Measurements from ENCODE around the gene DIPK1A.

Gene DIPK1A

GRCh38 chr1:92998821-92999220 lies 37.6 kb upstream of the DIPK1A start (continued):
- TF ChIP-seq ZNF645 (tag by site-specific recombination; IDR thresholded peaks at IDR 0.05), result no peak
- TF ChIP-seq HOXA7 (CRISPR knock-in tag; IDR thresholded peaks at IDR 0.05; ENCODE audit: borderline replicate concordance), result no peak
- no peak for TF ChIP-seq ATF2 (tag by site-specific recombination; IDR thresholded peaks at IDR 0.05; ENCODE audit: low read depth)
- no peak for TF ChIP-seq ZBTB11 (tag by site-specific recombination; conservative IDR thresholded peaks at IDR 0.05; ENCODE audit: low read depth)
- no peak for TF ChIP-seq ZNF544 (tag by site-specific recombination; IDR thresholded peaks at IDR 0.05)
- no peak for TF ChIP-seq ZNF560 (tag by site-specific recombination; IDR thresholded peaks at IDR 0.05; ENCODE audit: borderline replicate concordance)
- TF ChIP-seq ZNF362 (tag by site-specific recombination; IDR thresholded peaks at IDR 0.05), result no peak
- no peak for TF ChIP-seq ZNF132 (tag by site-specific recombination; IDR thresholded peaks at IDR 0.05; ENCODE audit: borderline replicate concordance)
- no peak for TF ChIP-seq ZNF521 (tag by site-specific recombination; IDR thresholded peaks at IDR 0.05)
- no peak for TF ChIP-seq ZNF548 (tag by site-specific recombination; IDR thresholded peaks at IDR 0.05)
- no peak for TF ChIP-seq ZNF354C (tag by site-specific recombination; IDR thresholded peaks at IDR 0.05; ENCODE audit: borderline replicate concordance, low read depth)
- no peak for TF ChIP-seq ZNF561 (tag by site-specific recombination; IDR thresholded peaks at IDR 0.05; ENCODE audit: borderline replicate concordance)

DNA sequence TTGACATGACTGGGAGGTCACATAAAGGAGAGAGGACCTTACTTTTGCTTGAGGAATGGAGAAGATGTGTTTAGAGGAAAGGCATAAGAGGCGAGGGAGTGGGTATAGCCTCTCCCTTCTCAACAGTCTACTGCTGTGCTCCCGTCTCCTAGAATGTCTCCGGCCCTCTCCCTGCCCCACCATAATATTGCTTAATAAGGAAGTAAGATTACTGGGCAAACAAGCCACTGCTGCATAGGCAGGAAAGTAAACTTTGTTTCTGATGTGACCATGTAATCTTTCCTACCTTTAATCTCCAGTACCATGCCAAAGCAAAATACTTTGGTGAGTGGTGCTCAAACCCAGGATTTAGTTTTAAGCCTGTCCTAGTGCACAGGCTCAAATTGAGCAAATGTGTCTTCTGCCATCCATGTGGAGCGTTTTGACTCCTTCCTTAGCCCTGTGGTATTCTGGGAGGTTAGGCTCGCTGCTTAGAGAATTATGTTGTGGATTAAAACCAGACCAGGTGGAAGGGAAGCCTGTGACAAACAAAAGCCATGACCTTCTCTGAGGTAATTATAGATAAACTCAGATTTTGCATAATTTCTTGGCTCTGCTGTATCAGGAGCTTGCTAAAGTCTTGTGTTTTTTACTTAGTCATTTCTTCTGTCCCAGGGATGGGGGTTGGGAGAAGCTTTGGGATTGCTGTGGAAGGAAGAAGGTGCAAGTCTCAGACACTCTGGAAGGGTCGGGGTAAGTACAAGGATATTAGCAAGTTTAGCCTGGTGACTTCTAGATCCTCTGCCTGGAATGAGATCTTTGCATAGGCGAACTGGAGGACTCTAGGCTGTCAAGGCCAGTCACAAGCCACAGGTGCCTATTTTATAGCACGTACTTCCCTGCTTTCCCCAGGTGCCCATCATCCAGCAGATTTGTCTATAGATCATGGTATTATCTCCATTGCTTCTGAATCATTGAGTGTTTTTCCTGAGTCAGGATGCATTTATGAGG lies 34.5 kb upstream of the DIPK1A start:
- ChIA-PET CTCF (interaction anchor here (0.6 to 3.8 kb wide), 13 partner anchors 10 to 1795 kb away, joined by 3 to 216 read pairs (median 6); partner anchors contain the start of gene DIPK1A), POLR2A (no interaction called here)
- TF ChIP-seq ZNF837 (tag by site-specific recombination; IDR thresholded peaks at IDR 0.05) (no peak), GLI2 (tag by site-specific recombination; IDR thresholded peaks at IDR 0.05; ENCODE audit: borderline replicate concordance, low read depth) (no peak), SCRT2 (tag by site-specific recombination; IDR thresholded peaks at IDR 0.05) (peak; percentile 42; the same call in 1 of the 2 replicates), ZNF26 (tag by site-specific recombination; IDR thresholded peaks at IDR 0.05) (no peak)
- TF ChIP-seq, protein P1, sequence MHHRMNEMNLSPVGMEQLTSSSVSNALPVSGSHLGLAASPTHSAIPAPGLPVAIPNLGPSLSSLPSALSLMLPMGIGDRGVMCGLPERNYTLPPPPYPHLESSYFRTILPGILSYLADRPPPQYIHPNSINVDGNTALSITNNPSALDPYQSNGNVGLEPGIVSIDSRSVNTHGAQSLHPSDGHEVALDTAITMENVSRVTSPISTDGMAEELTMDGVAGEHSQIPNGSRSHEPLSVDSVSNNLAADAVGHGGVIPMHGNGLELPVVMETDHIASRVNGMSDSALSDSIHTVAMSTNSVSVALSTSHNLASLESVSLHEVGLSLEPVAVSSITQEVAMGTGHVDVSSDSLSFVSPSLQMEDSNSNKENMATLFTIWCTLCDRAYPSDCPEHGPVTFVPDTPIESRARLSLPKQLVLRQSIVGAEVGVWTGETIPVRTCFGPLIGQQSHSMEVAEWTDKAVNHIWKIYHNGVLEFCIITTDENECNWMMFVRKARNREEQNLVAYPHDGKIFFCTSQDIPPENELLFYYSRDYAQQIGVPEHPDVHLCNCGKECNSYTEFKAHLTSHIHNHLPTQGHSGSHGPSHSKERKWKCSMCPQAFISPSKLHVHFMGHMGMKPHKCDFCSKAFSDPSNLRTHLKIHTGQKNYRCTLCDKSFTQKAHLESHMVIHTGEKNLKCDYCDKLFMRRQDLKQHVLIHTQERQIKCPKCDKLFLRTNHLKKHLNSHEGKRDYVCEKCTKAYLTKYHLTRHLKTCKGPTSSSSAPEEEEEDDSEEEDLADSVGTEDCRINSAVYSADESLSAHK (tag by site-specific recombination; IDR thresholded peaks at IDR 0.05), result no peak
- no peak overlapping the region for H3K4me3 ChIP-seq (ENCODE audit: low read depth, low read length)
- peaks cover 3% of the 10 kb centered on the region; the same call in 1 of the 2 replicates for H3K4me1 ChIP-seq (ENCODE audit: control insufficient read depth, insufficient read depth, low read length)
- no peaks in the 10 kb centered on the region for H3K9me3 ChIP-seq (ENCODE audit: control insufficient read depth, insufficient read depth, low read depth, low read length)
- no peak overlapping the region for H3K27ac ChIP-seq (ENCODE audit: extremely low read depth, low read depth, low read length)
- H3K36me3 ChIP-seq (ENCODE audit: control insufficient read depth in 2 of 2, insufficient read depth in 1 of 2, low read length in 2 of 2), result no peaks in the 10 kb centered on the region

Data from HEK293 (cell line).